ENCODE data around the gene THSD4. TPM values are rescaled to one million over a fixed set of nuclear protein-coding genes. Genes with fewer than 3 reads are reported as not detected.

THSD4 gene
- polyA plus RNA-seq (2013), result not detected

- 7% methylated on average over 44 of the region's 52 CpGs for WGBS (ENCODE audit: insufficient coverage)
- DNase-seq, result peak; percentile 47 to 75 (median 73)
- Histone ChIP-seq H3K4me3 (ENCODE audit: control insufficient read depth in 1 of 7, extremely low read depth in 1 of 7, insufficient read depth in 4 of 7, low read depth in 2 of 7, low read length in 6 of 7) (peak within 1 kb of the TSS; percentile 25 to 68 (median 53)), H3K9me3 (ENCODE audit: control extremely low read depth in 1 of 5, control insufficient read depth in 4 of 5, insufficient read depth in 2 of 5, low read depth in 1 of 5, low read length in 4 of 5) (no peaks in the 10 kb centered on the region), H3K27me3 (replicated peaks in 2 of 5; ENCODE audit: control insufficient read depth in 4 of 5, insufficient read depth in 5 of 5, low read length in 4 of 5) (peaks cover 5 to 63% (median 19%) of the 10 kb centered on the region in 5 experiments), H3K36me3 (ENCODE audit: control insufficient read depth in 4 of 4, insufficient read depth in 4 of 4, low read length in 3 of 4) (no peaks in the 10 kb centered on the region), H3K27ac (ENCODE audit: insufficient read depth in 1 of 2, low read depth in 1 of 2, low read length in 2 of 2, poor library complexity in 1 of 2, severe bottlenecking in 2 of 2) (no peak within 1 kb of the TSS), H3K4me1 (ENCODE audit: control extremely low read depth in 1 of 4, control insufficient read depth in 4 of 4, insufficient read depth in 4 of 4, low read length in 3 of 4) (peaks cover 0 to 13% (median 10%) of the 10 kb centered on the region in 4 experiments)
- ChIA-PET CTCF (interaction anchor here (1.0 kb wide), 1 partner anchor 10 kb away, joined by 3 read pairs; no protein-coding TSS in a partner anchor), POLR2A (interaction anchor here (0.5 kb wide), 1 partner anchor 332 kb away, joined by 3 read pairs; no protein-coding TSS in a partner anchor)
These were observed at the start of gene THSD4 for GRCh38 chr15:71114887-71115566. Gene THSD4 (plus strand): TSS chr15:71115471.

- WGBS (ENCODE audit: insufficient coverage), result 94% methylated on average over 4 of the region's 5 CpGs
- POLR2A ChIA-PET, result no interaction called here
- H3K27ac ChIP-seq (ENCODE audit: insufficient read depth in 1 of 2, low read depth in 1 of 2, low read length in 2 of 2, poor library complexity in 1 of 2, severe bottlenecking in 2 of 2), result no peak overlapping the region
- no peaks in the 10 kb centered on the region for H3K36me3 ChIP-seq (ENCODE audit: control insufficient read depth in 4 of 4, insufficient read depth in 4 of 4, low read length in 3 of 4)
- DNase-seq, result no peak
- no peaks in the 10 kb centered on the region for H3K27me3 ChIP-seq (replicated peaks in 2 of 5; ENCODE audit: control insufficient read depth in 4 of 5, insufficient read depth in 5 of 5, low read length in 4 of 5)
- no peaks in the 10 kb centered on the region for H3K4me1 ChIP-seq (ENCODE audit: control extremely low read depth in 1 of 4, control insufficient read depth in 4 of 4, insufficient read depth in 4 of 4, low read length in 3 of 4)
- no peak overlapping the region for H3K4me3 ChIP-seq (ENCODE audit: control insufficient read depth in 1 of 7, extremely low read depth in 1 of 7, insufficient read depth in 4 of 7, low read depth in 2 of 7, low read length in 6 of 7)
- H3K9me3 ChIP-seq (ENCODE audit: control extremely low read depth in 1 of 5, control insufficient read depth in 4 of 5, insufficient read depth in 2 of 5, low read depth in 1 of 5, low read length in 4 of 5), result peaks cover 0 to 2% (median 0%) of the 10 kb centered on the region in 5 experiments
- CTCF ChIA-PET, result no interaction called here
These were observed 48.3 kb upstream of the THSD4 start for GRCh38 chr15:71066983-71067382.

GRCh38 chr15:71069693-71070092, 45.6 kb upstream of the THSD4 start:
- POLR2A ChIA-PET, result no interaction called here
- no peak for DNase-seq
- CTCF ChIA-PET, result no interaction called here
- Histone ChIP-seq H3K27ac (ENCODE audit: insufficient read depth in 1 of 2, low read depth in 1 of 2, low read length in 2 of 2, poor library complexity in 1 of 2, severe bottlenecking in 2 of 2) (no peak overlapping the region), H3K4me1 (ENCODE audit: control extremely low read depth in 1 of 4, control insufficient read depth in 4 of 4, insufficient read depth in 4 of 4, low read length in 3 of 4) (no peaks in the 10 kb centered on the region), H3K36me3 (ENCODE audit: control insufficient read depth in 4 of 4, insufficient read depth in 4 of 4, low read length in 3 of 4) (no peaks in the 10 kb centered on the region), H3K27me3 (replicated peaks in 2 of 5; ENCODE audit: control insufficient read depth in 4 of 5, insufficient read depth in 5 of 5, low read length in 4 of 5) (no peaks in the 10 kb centered on the region), H3K9me3 (ENCODE audit: control extremely low read depth in 1 of 5, control insufficient read depth in 4 of 5, insufficient read depth in 2 of 5, low read depth in 1 of 5, low read length in 4 of 5) (peaks cover 0 to 4% (median 1%) of the 10 kb centered on the region in 5 experiments), H3K4me3 (ENCODE audit: control insufficient read depth in 1 of 7, extremely low read depth in 1 of 7, insufficient read depth in 4 of 7, low read depth in 2 of 7, low read length in 6 of 7) (no peak overlapping the region)
- WGBS (ENCODE audit: insufficient coverage), result 100% methylated on average over 1 of the region's 2 CpGs

GRCh38 chr15:71071529-71071928, 43.7 kb upstream of the THSD4 start:
- no peaks in the 10 kb centered on the region for H3K36me3 ChIP-seq (ENCODE audit: control insufficient read depth in 4 of 4, insufficient read depth in 4 of 4, low read length in 3 of 4)
- H3K27me3 ChIP-seq (replicated peaks in 2 of 5; ENCODE audit: control insufficient read depth in 4 of 5, insufficient read depth in 5 of 5, low read length in 4 of 5), result peaks cover 0 to 3% (median 0%) of the 10 kb centered on the region in 5 experiments
- H3K4me3 ChIP-seq (ENCODE audit: control insufficient read depth in 1 of 7, extremely low read depth in 1 of 7, insufficient read depth in 4 of 7, low read depth in 2 of 7, low read length in 6 of 7), result no peak overlapping the region
- ChIA-PET CTCF (no interaction called here), POLR2A (no interaction called here)
- H3K9me3 ChIP-seq (ENCODE audit: control extremely low read depth in 1 of 5, control insufficient read depth in 4 of 5, insufficient read depth in 2 of 5, low read depth in 1 of 5, low read length in 4 of 5), result peaks cover 0 to 4% (median 2%) of the 10 kb centered on the region in 5 experiments
- no peak overlapping the region for H3K27ac ChIP-seq (ENCODE audit: insufficient read depth in 1 of 2, low read depth in 1 of 2, low read length in 2 of 2, poor library complexity in 1 of 2, severe bottlenecking in 2 of 2)
- DNase-seq, result no peak
- H3K4me1 ChIP-seq (ENCODE audit: control extremely low read depth in 1 of 4, control insufficient read depth in 4 of 4, insufficient read depth in 4 of 4, low read length in 3 of 4), result no peaks in the 10 kb centered on the region

GRCh38 chr15:71072423-71072822, 42.8 kb upstream of the THSD4 start:
- no peaks in the 10 kb centered on the region for H3K4me1 ChIP-seq (ENCODE audit: control extremely low read depth in 1 of 4, control insufficient read depth in 4 of 4, insufficient read depth in 4 of 4, low read length in 3 of 4)
- ChIA-PET CTCF (no interaction called here), POLR2A (no interaction called here)
- H3K9me3 ChIP-seq (ENCODE audit: control extremely low read depth in 1 of 5, control insufficient read depth in 4 of 5, insufficient read depth in 2 of 5, low read depth in 1 of 5, low read length in 4 of 5), result peaks cover 0 to 4% (median 2%) of the 10 kb centered on the region in 5 experiments
- no peak for DNase-seq
- no peaks in the 10 kb centered on the region for H3K36me3 ChIP-seq (ENCODE audit: control insufficient read depth in 4 of 4, insufficient read depth in 4 of 4, low read length in 3 of 4)
- WGBS (ENCODE audit: insufficient coverage), result 95% methylated on average over 6 of the region's 6 CpGs
- no peak overlapping the region for H3K4me3 ChIP-seq (ENCODE audit: control insufficient read depth in 1 of 7, extremely low read depth in 1 of 7, insufficient read depth in 4 of 7, low read depth in 2 of 7, low read length in 6 of 7)
- H3K27me3 ChIP-seq (replicated peaks in 2 of 5; ENCODE audit: control insufficient read depth in 4 of 5, insufficient read depth in 5 of 5, low read length in 4 of 5), result peaks cover 0 to 3% (median 0%) of the 10 kb centered on the region in 5 experiments
- H3K27ac ChIP-seq (ENCODE audit: insufficient read depth in 1 of 2, low read depth in 1 of 2, low read length in 2 of 2, poor library complexity in 1 of 2, severe bottlenecking in 2 of 2), result no peak overlapping the region

- Histone ChIP-seq H3K27me3 (replicated peaks in 2 of 5; ENCODE audit: control insufficient read depth in 4 of 5, insufficient read depth in 5 of 5, low read length in 4 of 5) (peaks cover 2 to 8% (median 5%) of the 10 kb centered on the region in 5 experiments), H3K4me3 (ENCODE audit: control insufficient read depth in 1 of 7, extremely low read depth in 1 of 7, insufficient read depth in 4 of 7, low read depth in 2 of 7, low read length in 6 of 7) (no peak overlapping the region), H3K36me3 (ENCODE audit: control insufficient read depth in 4 of 4, insufficient read depth in 4 of 4, low read length in 3 of 4) (no peaks in the 10 kb centered on the region), H3K9me3 (ENCODE audit: control extremely low read depth in 1 of 5, control insufficient read depth in 4 of 5, insufficient read depth in 2 of 5, low read depth in 1 of 5, low read length in 4 of 5) (peaks cover 0 to 3% (median 0%) of the 10 kb centered on the region in 5 experiments), H3K27ac (ENCODE audit: insufficient read depth in 1 of 2, low read depth in 1 of 2, low read length in 2 of 2, poor library complexity in 1 of 2, severe bottlenecking in 2 of 2) (no peak overlapping the region), H3K4me1 (ENCODE audit: control extremely low read depth in 1 of 4, control insufficient read depth in 4 of 4, insufficient read depth in 4 of 4, low read length in 3 of 4) (no peaks in the 10 kb centered on the region)
- CTCF ChIA-PET, result interaction anchor here (0.6 kb wide), 1 partner anchor 22 kb away, joined by 3 read pairs; no protein-coding TSS in a partner anchor
- DNase-seq, result no peak
- 90% methylated on average over 3 of the region's 6 CpGs for WGBS (ENCODE audit: insufficient coverage)
- POLR2A ChIA-PET, result no interaction called here
These were observed 36.6 kb upstream of the THSD4 start for GRCh38 chr15:71078506-71079207.
